Measurements from ENCODE around the gene VPS37D.

The VPS37D gene

DNA sequence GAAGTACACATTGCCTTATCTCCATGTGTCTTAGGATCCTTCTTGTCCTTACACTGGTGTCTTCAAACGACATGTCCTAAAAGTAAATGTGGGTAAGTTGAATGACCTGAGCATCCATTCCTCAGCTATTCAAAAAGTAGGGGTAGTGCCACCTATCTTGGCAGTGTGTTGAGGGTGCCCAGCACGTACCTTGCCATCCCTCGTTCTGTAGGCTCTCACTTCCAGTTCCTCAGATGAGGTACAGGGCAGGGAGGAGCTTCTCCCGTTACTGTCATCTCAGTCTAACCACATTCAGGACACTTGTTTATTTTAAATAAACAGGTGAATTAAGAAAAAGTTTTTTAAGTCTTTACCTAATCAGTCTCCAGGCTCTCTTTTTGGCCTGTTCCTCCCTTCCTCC, 28.7 kb downstream of the VPS37D start:
- no peak for DNase-seq
- H4K20me1 ChIP-seq (ENCODE audit: insufficient read depth, low read length): no peaks in the 10 kb centered on the region
- no peaks in the 10 kb centered on the region for H3K4me1 ChIP-seq (ENCODE audit: low read length)
- no peaks in the 10 kb centered on the region; the same call in 1 of the 2 replicates for H3K36me3 ChIP-seq (replicated peaks; ENCODE audit: insufficient read depth, low read length)
- no peaks in the 10 kb centered on the region for H3K27me3 ChIP-seq (replicated peaks; ENCODE audit: insufficient read depth, low read length)
- H3K9ac ChIP-seq (ENCODE audit: low read length): no peak overlapping the region
- no peak overlapping the region for H2AFZ ChIP-seq (ENCODE audit: low read length)
- H3K79me2 ChIP-seq (ENCODE audit: low read length): no peaks in the 10 kb centered on the region
- H3K9me3 ChIP-seq (replicated peaks; ENCODE audit: insufficient read depth, low read length): no peaks in the 10 kb centered on the region
- H3F3A ChIP-seq (ENCODE audit: insufficient read depth, low read length): no peaks in the 10 kb centered on the region; the same call in 1 of the 2 replicates
- H3K27ac ChIP-seq (ENCODE audit: low read length): no peak overlapping the region
- H3K4me3 ChIP-seq (ENCODE audit: low read length): no peak overlapping the region
- H3K4me2 ChIP-seq (ENCODE audit: low read depth, low read length): no peak overlapping the region
- no peak for TF ChIP-seq EZH2 (optimal IDR thresholded peaks at IDR 0.05; ENCODE audit: low read depth, low read length)
- TF ChIP-seq EZH2phosphoT487 (IDR thresholded peaks at IDR 0.05; ENCODE audit: low read length): no peak
- TF ChIP-seq, protein P1, sequence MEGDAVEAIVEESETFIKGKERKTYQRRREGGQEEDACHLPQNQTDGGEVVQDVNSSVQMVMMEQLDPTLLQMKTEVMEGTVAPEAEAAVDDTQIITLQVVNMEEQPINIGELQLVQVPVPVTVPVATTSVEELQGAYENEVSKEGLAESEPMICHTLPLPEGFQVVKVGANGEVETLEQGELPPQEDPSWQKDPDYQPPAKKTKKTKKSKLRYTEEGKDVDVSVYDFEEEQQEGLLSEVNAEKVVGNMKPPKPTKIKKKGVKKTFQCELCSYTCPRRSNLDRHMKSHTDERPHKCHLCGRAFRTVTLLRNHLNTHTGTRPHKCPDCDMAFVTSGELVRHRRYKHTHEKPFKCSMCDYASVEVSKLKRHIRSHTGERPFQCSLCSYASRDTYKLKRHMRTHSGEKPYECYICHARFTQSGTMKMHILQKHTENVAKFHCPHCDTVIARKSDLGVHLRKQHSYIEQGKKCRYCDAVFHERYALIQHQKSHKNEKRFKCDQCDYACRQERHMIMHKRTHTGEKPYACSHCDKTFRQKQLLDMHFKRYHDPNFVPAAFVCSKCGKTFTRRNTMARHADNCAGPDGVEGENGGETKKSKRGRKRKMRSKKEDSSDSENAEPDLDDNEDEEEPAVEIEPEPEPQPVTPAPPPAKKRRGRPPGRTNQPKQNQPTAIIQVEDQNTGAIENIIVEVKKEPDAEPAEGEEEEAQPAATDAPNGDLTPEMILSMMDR (IDR thresholded peaks at IDR 0.05; ENCODE audit: low read length): no peak
- H3K9me2 ChIP-seq (replicated peaks; ENCODE audit: insufficient read depth, low read length): no peaks in the 10 kb centered on the region

- no peak overlapping the region for H3K27ac ChIP-seq (ENCODE audit: low read length)
- H3K9me2 ChIP-seq (replicated peaks; ENCODE audit: insufficient read depth, low read length): no peaks in the 10 kb centered on the region
- H3F3A ChIP-seq (ENCODE audit: insufficient read depth, low read length): no peaks in the 10 kb centered on the region; the same call in 1 of the 2 replicates
- H3K36me3 ChIP-seq (replicated peaks; ENCODE audit: insufficient read depth, low read length): no peaks in the 10 kb centered on the region; the same call in 1 of the 2 replicates
- no peak overlapping the region for H3K9ac ChIP-seq (ENCODE audit: low read length)
- no peak overlapping the region for H3K4me3 ChIP-seq (ENCODE audit: low read length)
- H3K4me1 ChIP-seq (ENCODE audit: low read length): no peaks in the 10 kb centered on the region
- no peaks in the 10 kb centered on the region for H3K27me3 ChIP-seq (replicated peaks; ENCODE audit: insufficient read depth, low read length)
- no peaks in the 10 kb centered on the region for H3K79me2 ChIP-seq (ENCODE audit: low read length)
- H3K9me3 ChIP-seq (replicated peaks; ENCODE audit: insufficient read depth, low read length): no peaks in the 10 kb centered on the region
- no peak for DNase-seq
- TF ChIP-seq EZH2phosphoT487 (IDR thresholded peaks at IDR 0.05; ENCODE audit: low read length) (no peak), EZH2 (optimal IDR thresholded peaks at IDR 0.05; ENCODE audit: low read depth, low read length) (no peak)
- TF ChIP-seq, protein P1 (IDR thresholded peaks at IDR 0.05; ENCODE audit: low read length): no peak
- H4K20me1 ChIP-seq (ENCODE audit: insufficient read depth, low read length): no peaks in the 10 kb centered on the region; the same call in 1 of the 2 replicates
- no peak overlapping the region for H3K4me2 ChIP-seq (ENCODE audit: low read depth, low read length)
- no peak overlapping the region for H2AFZ ChIP-seq (ENCODE audit: low read length)
These were observed 30.8 kb downstream of the VPS37D start for GRCh38 chr7:73698410-73698809.

GRCh38 chr7:73699370-73700068, 31.9 kb downstream of the VPS37D start:
- Histone ChIP-seq H4K20me1 (ENCODE audit: insufficient read depth, low read length) (no peaks in the 10 kb centered on the region; the same call in 1 of the 2 replicates), H3K4me3 (ENCODE audit: low read length) (no peak overlapping the region), H3F3A (ENCODE audit: insufficient read depth, low read length) (no peaks in the 10 kb centered on the region; the same call in 1 of the 2 replicates), H3K4me1 (ENCODE audit: low read length) (no peaks in the 10 kb centered on the region), H3K9me3 (replicated peaks; ENCODE audit: insufficient read depth, low read length) (no peaks in the 10 kb centered on the region), H3K79me2 (ENCODE audit: low read length) (no peaks in the 10 kb centered on the region), H3K36me3 (replicated peaks; ENCODE audit: insufficient read depth, low read length) (no peaks in the 10 kb centered on the region; the same call in 1 of the 2 replicates), H3K9me2 (replicated peaks; ENCODE audit: insufficient read depth, low read length) (no peaks in the 10 kb centered on the region), H3K9ac (ENCODE audit: low read length) (no peak overlapping the region), H3K27ac (ENCODE audit: low read length) (no peak overlapping the region), H3K27me3 (replicated peaks; ENCODE audit: insufficient read depth, low read length) (no peaks in the 10 kb centered on the region), H3K4me2 (ENCODE audit: low read depth, low read length) (no peak overlapping the region), H2AFZ (ENCODE audit: low read length) (no peak overlapping the region)
- DNase-seq: no peak
- TF ChIP-seq EZH2 (optimal IDR thresholded peaks at IDR 0.05; ENCODE audit: low read depth, low read length) (no peak), EZH2phosphoT487 (IDR thresholded peaks at IDR 0.05; ENCODE audit: low read length) (no peak)
- TF ChIP-seq, protein P1 (IDR thresholded peaks at IDR 0.05; ENCODE audit: low read length): no peak
